Endothelial cell of umbilical vein (primary cell): ENCODE data around the gene LHX3. TPM values are rescaled to one million over a fixed set of nuclear protein-coding genes. Genes with fewer than 3 reads are reported as not detected.

Experiments used
- BruUV-seq: library from RNA; stranded (reverse); fragments of 400-500 nt; replicated peaks from 2 replicates; lab custom pipeline; 2021; lab: Mats Ljungman, UMichigan
- CTCF ChIA-PET: fragments of 300-600, 350-600 bp; sonication (Branson Sonifier 250); formaldehyde crosslinking; loops from one replicate; lab custom pipeline; 2021; ENCODE audit warnings: antibody characterized with exemption, inconsistent platforms; lab: Charles Lee
- POLR2A ChIA-PET: fragments of 300-600, 350-600 bp; sonication (Branson Sonifier 250); formaldehyde crosslinking; loops from one replicate; lab custom pipeline; 2021; ENCODE audit warnings: antibody characterized with exemption, inconsistent platforms; lab: Charles Lee
- DNase-seq: peaks from one replicate; pipeline ENCODE4 v3.0.0-alpha.2; 2011; ENCODE audit warnings: low read depth, low spot score
- FAIRE-seq: peaks from 2 replicates; lab custom pipeline; 2011; peaks lifted over from hg19 to GRCh38; lab: Jason Lieb, UNC
- H2AFZ ChIP-seq: 2 replicates; pipeline ENCODE4 v1.6.0; 2012; ENCODE audit warnings: low read depth, low read length, control low read depth, inconsistent platforms
- H3K27ac ChIP-seq: 2 replicates; pipeline ENCODE4 v1.5.1; 2011; ENCODE audit warnings: low read depth, mild to moderate bottlenecking, control low read depth, low read length, moderate library complexity; ENCODE audit not compliant: insufficient read depth
- H3K27me3 ChIP-seq, 2 experiments: 2 replicates each; pipeline versions ENCODE4 v1.6.0 to v1.6.1; 2011; ENCODE audit warnings: low read length in 2 of 2, mixed read lengths in 1 of 2; ENCODE audit not compliant: control insufficient read depth in 2 of 2, insufficient read depth in 2 of 2
- H3K36me3 ChIP-seq, 2 experiments: 2 replicates in 1 of 2; 3 replicates in 1 of 2; pipeline ENCODE4 v1.5.1; 2011; ENCODE audit warnings: low read length in 2 of 2, mild to moderate bottlenecking in 1 of 2, moderate library complexity in 1 of 2; ENCODE audit not compliant: control insufficient read depth in 2 of 2, insufficient read depth in 2 of 2; ENCODE audit errors: extremely low read depth in 1 of 2
- H3K4me1 ChIP-seq: 3 replicates; pipeline ENCODE4 v1.5.1; 2011; ENCODE audit warnings: mild to moderate bottlenecking, low read length; ENCODE audit not compliant: control insufficient read depth, insufficient read depth; ENCODE audit errors: extremely low read depth
- H3K4me2 ChIP-seq: 2 replicates; pipeline ENCODE4 v1.6.1; 2011; ENCODE audit warnings: low read length, control low read depth, mixed read lengths; ENCODE audit not compliant: insufficient read depth
- H3K4me3 ChIP-seq, 3 experiments: fragments of 200-600 bp in 1 of 3; sonication (generic), shearing (Covaris generic) in 1 of 3; replicated peaks in 1 of 3; 2 replicates each; pipeline ENCODE4 v1.5.1; 2011 to 2016; ENCODE audit warnings: control low read depth in 3 of 3, low read length in 3 of 3, mild to moderate bottlenecking in 2 of 3, inconsistent platforms in 1 of 3, low read depth in 1 of 3, moderate library complexity in 1 of 3; ENCODE audit not compliant: insufficient read depth in 1 of 3
- H3K79me2 ChIP-seq: 2 replicates; pipeline ENCODE4 v1.6.0; 2012; ENCODE audit warnings: low read length, inconsistent platforms; ENCODE audit not compliant: control insufficient read depth, insufficient read depth
- H3K9ac ChIP-seq: replicated peaks from 2 replicates; pipeline ENCODE3; 2011; ENCODE audit warnings: low read length, control low read depth; ENCODE audit not compliant: insufficient read depth; ENCODE audit errors: extremely low read depth
- H3K9me1 ChIP-seq: replicated peaks from 3 replicates; pipeline ENCODE4 v1.6.0; 2011; ENCODE audit warnings: mild to moderate bottlenecking, low read length; ENCODE audit not compliant: control insufficient read depth, insufficient read depth; ENCODE audit errors: extremely low read depth
- H3K9me3 ChIP-seq: replicated peaks from 2 replicates; pipeline ENCODE4 v1.5.1; 2012; ENCODE audit warnings: low read length, inconsistent platforms; ENCODE audit not compliant: control insufficient read depth, insufficient read depth
- H4K20me1 ChIP-seq: replicated peaks from 2 replicates; pipeline ENCODE3; 2011; ENCODE audit warnings: mild to moderate bottlenecking, low read length; ENCODE audit not compliant: control insufficient read depth, insufficient read depth; ENCODE audit errors: extremely low read depth
- FOS ChIP-seq: IDR thresholded peaks from 2 replicates; pipeline ENCODE4 v1.6.1; 2011; ENCODE audit warnings: mild to moderate bottlenecking, low read length, moderate library complexity, borderline replicate concordance; ENCODE audit not compliant: insufficient read depth
- GATA2 ChIP-seq: IDR thresholded peaks from 2 replicates; pipeline ENCODE4 v1.7.0; 2011; ENCODE audit warnings: low read depth, mild to moderate bottlenecking, moderate library complexity, mixed read lengths, low read length; ENCODE audit not compliant: insufficient read length, insufficient read depth
- JUN ChIP-seq: IDR thresholded peaks from 2 replicates; pipeline ENCODE4 v1.6.1; 2011; ENCODE audit warnings: borderline replicate concordance, low read depth; ENCODE audit not compliant: insufficient read length, insufficient read depth
- MYC ChIP-seq: IDR thresholded peaks from one replicate; pipeline ENCODE4 v1.6.1; 2011; ENCODE audit warnings: mild to moderate bottlenecking, low read depth, low read length
- POLR2A ChIP-seq: IDR thresholded peaks from 2 replicates; pipeline ENCODE4 v1.6.1; 2012; ENCODE audit warnings: low read depth, mild to moderate bottlenecking, control low read depth, low read length
- dilution Hi-C: fragments of 300-500 bp; cut with MboI; formaldehyde crosslinking; loops from one replicate; pipeline ENCODE4 v1.15.0; 2019; ENCODE audit warnings: low sequenced_read_pairs; ENCODE audit not compliant: extremely low pct_ligation_motif_present
- intact Hi-C: fragments of 100-400 bp; cut with micrococcal nuclease; formaldehyde crosslinking; loops from one replicate; pipeline ENCODE4 v1.10.0; 2022
- polyA plus RNA-seq, 4 experiments: library from polyadenylated mRNA; depleted of rRNA in 3 of 4; stranded (reverse) in 3 of 4; unstranded in 1 of 4; fragments of >200 nt; gene quantifications; 2 replicates each; pipeline versions ENCODE4 v1.2.1 to v1.2.3, GENCODE V29; 2011 to 2012; ENCODE audit warnings: missing spikeins in 1 of 4
- total RNA-seq: library from RNA; stranded (reverse); gene quantifications from 2 replicates; pipeline ENCODE4 v1.2.3, GENCODE V29; 2021
- TF ChIP-seq, protein P1 (sequence below): IDR thresholded peaks from 2 replicates; pipeline ENCODE4 v1.6.1; 2011; ENCODE audit not compliant: insufficient read depth, insufficient read length

Gene LHX3
- total and polyA plus RNA-seq, 2 donors (not counting 3 experiments of a cell fraction or from before 2014, with no cell fraction given): not detected

GRCh38 chr9:136244969-136245218 lies 40.0 kb upstream of the LHX3 start:
- peak overlapping the region; percentile 35 for H3K9ac ChIP-seq
- no peak overlapping the region for H3K27ac ChIP-seq
- H3K4me1 ChIP-seq: peaks cover 9% of the 10 kb centered on the region
- H2AFZ ChIP-seq: peak overlapping the region; percentile 17
- DNase-seq: no peak
- BruUV-seq: no TSS peak
- FAIRE-seq: no peak
- peaks cover 22% of the 10 kb centered on the region for H3K79me2 ChIP-seq
- H3K9me1 ChIP-seq: no peaks in the 10 kb centered on the region
- peak overlapping the region; percentile 71 to 82 (median 72) for H3K4me3 ChIP-seq
- peak overlapping the region; percentile 94 for H3K4me2 ChIP-seq
- no peaks in the 10 kb centered on the region for H3K36me3 ChIP-seq
- CTCF ChIA-PET: no interaction called here
- TF ChIP-seq MYC: no peak
- TF ChIP-seq JUN: no peak
- TF ChIP-seq POLR2A: no peak
- no peak for TF ChIP-seq GATA2
- H3K9me3 ChIP-seq: no peaks in the 10 kb centered on the region
- H3K27me3 ChIP-seq: peaks cover 0 to 6% of the 10 kb centered on the region in 2 experiments
- dilution Hi-C loops: no loop called here
- H4K20me1 ChIP-seq: no peaks in the 10 kb centered on the region
- intact Hi-C loops: loop anchor here (1.0 kb wide), 1 partner anchor 22 kb away; no protein-coding TSS in a partner anchor
- POLR2A ChIA-PET: no interaction called here

- Histone ChIP-seq H3K27me3 (peaks cover 0 to 6% of the 10 kb centered on the region in 2 experiments), H3K9me1 (no peaks in the 10 kb centered on the region), H3K79me2 (peaks cover 22% of the 10 kb centered on the region), H3K9me3 (no peaks in the 10 kb centered on the region), H3K27ac (no peak overlapping the region), H3K4me3 (peak overlapping the region; percentile 71 to 82 (median 72)), H3K4me2 (peak overlapping the region; percentile 94), H3K36me3 (no peaks in the 10 kb centered on the region), H3K4me1 (peaks cover 9% of the 10 kb centered on the region), H3K9ac (peak overlapping the region; percentile 35), H2AFZ (no peak overlapping the region), H4K20me1 (no peaks in the 10 kb centered on the region)
- dilution Hi-C loops (no loop called here), intact Hi-C loops (no loop called here)
- FAIRE-seq: no peak
- BruUV-seq: TSS peak; percentile 51
- ChIA-PET POLR2A (no interaction called here), CTCF (no interaction called here)
- DNase-seq: no peak
- no peak for TF ChIP-seq MYC
- no peak for TF ChIP-seq POLR2A
- no peak for TF ChIP-seq GATA2
- TF ChIP-seq FOS: no peak
- no peak for TF ChIP-seq JUN
- TF ChIP-seq, protein P1, sequence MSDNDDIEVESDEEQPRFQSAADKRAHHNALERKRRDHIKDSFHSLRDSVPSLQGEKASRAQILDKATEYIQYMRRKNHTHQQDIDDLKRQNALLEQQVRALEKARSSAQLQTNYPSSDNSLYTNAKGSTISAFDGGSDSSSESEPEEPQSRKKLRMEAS: no peak
Observed at GRCh38 chr9:136244122-136244968, 39.4 kb upstream of the LHX3 start.
